Activated naive CD4-positive, alpha-beta T cell treated with anti-CD3 and anti-CD28 coated beads, Interleukin-2, amount 50 U/mL, for 16 hours (primary cell): ENCODE data around the gene KRTAP4-11.
"Not testable (repeated sequence)": the region's sequence is repeated elsewhere in the genome, so short reads cannot be mapped to it uniquely, and the experiment has no call there.

Experiments
- DNase-seq: peaks from one replicate; pipeline ENCODE4 v3.0.0-alpha.2; 2020

KRTAP4-11 gene

DNA sequence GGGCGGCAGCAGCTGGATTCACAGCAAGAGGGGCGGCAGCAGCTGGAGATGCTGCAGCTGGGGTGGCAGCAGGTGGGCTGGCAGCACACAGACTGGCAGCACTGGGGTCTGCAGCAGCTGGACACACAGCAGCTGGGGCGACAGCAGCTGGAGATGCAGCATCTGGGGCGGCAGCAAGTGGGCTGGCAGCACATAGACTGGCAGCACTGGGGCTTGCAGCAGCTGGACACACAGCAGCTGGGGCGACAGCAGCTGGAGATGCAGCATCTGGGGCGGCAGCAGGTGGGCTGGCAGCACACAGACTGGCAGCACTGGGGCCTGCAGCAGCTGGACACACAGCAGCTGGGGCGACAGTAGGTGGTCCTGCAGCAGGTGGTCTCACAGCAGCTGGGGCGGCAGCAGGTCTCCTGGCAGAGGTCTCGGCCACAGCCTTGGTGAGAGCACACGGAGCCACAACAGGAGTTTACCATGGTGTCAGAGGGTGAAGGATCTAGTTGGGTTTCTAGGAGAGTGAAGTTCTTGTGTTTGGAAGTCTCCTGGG is at the start of gene KRTAP4-11:
TSS of gene KRTAP4-11 (minus strand) at position 528 of the 541 bp plus-strand sequence. CDS start at position 470, 58 bp downstream.
- not testable (repeated sequence) for DNase-seq

- DNase-seq = no peak
These were observed 49.4 kb upstream of the KRTAP4-11 start for GRCh38 chr17:41167561-41167960.

- no peak for DNase-seq
These were observed 45.7 kb upstream of the KRTAP4-11 start for GRCh38 chr17:41163828-41164227.

- DNase-seq = no peak
These were observed 42.5 kb upstream of the KRTAP4-11 start, which contains the start of gene KRTAP4-4 for GRCh38 chr17:41160648-41161047. TSS of gene KRTAP4-4 (minus strand) at chr17:41160748. CDS start at chr17:41160691, 57 bp downstream.

DNA sequence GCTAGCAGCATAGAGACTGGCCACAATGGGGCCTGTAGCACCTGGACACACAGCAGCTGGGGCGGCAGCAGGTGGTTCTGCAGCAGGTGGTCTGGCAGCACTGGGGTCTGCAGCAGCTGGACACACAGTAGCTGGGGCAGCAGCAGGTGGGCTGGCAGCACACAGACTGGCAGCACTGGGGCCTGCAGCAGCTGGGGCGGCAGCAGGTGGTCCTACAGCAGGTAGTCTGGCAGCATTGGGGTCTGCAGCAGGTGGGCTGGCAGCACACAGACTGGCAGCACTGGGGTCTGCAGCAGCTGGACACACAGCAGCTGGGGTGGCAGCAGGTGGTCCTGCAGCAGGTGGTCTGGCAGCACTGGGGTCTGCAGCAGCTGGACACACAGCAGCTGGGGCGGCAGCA is 42.0 kb upstream of the KRTAP4-11 start:
- DNase-seq = not testable (repeated sequence)

DNA sequence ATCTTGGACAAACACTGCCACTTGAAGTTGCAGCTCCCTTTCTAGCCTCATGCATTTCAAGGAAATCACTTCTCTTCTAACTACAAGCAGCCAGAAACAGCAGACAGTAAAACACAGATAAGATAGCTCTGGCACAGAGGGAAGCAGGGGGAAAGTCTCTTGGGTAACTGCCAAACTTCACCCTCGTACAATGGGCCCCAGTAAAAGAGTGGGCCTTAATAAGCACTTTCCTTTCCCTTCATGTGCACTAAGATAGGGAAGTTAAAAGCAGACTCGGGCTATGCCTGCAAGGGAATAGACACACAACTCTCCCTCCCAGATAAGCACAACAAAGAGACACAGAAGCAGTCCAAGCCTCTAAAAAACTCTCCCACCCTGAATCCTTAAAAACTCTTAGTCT is 35.7 kb upstream of the KRTAP4-11 start:
- no peak for DNase-seq

GRCh38 chr17:41151525-41151924 is 33.4 kb upstream of the KRTAP4-11 start:
- no peak for DNase-seq

GRCh38 chr17:41150026-41150425 is 31.9 kb upstream of the KRTAP4-11 start:
- DNase-seq = no peak

- DNase-seq = no peak
These were observed 31.4 kb upstream of the KRTAP4-11 start, which contains the start of gene KRTAP4-5 for GRCh38 chr17:41149652-41149985. TSS of gene KRTAP4-5 (minus strand) at chr17:41149825. CDS start at chr17:41149767, 58 bp downstream.

DNA sequence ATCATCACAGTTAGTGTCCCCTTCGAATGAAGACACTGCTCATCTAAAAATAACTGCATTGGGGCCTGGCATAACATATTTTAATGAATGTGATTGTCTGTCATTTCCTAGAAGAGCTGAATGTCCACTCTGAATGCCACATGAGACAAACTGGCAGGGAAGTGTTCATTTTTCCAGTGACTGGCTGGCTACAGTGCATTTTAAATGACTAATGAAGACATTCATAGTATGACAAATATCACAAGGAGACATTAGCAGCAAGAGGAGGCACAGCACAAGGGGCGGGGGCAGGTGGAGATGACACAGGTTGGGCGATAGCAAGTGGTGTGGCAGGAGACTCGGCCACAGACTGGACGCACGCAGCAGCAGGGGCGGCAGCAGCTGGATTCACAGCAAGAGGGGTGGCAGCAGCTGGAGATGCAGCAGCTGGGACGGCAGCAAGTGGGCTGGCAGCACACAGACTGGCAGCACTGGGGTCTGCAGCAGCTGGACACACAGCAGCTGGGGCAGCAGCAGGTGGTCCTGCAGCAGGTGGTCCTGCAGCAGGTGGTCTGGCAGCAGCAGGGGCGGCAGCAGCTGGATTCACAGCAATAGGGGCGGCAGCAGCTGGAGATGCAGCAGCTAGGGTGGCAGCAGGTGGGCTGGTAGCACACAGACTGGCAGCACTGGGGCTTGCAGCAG is 30.9 kb upstream of the KRTAP4-11 start:
- not testable (repeated sequence) for DNase-seq

GRCh38 chr17:41147531-41148204 is 29.5 kb upstream of the KRTAP4-11 start:
- no peak for DNase-seq

DNA sequence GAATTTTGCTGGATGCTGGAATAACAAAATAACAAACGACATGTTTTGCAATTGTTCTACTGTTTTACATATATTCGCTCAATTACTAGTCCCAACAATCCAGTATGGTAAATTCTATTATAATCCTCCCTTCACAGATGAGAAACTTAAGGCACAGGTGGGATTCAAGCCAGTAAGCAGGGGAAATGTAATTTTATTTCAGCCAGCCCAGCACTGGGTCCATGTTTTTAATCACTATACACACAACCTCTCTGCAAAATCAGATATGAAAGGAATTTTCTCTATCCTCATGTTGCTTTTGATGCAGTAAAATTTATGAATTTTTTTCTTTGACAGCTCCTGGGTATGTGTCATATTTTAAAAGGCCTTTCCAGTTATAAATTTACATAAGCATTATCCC is 27.1 kb upstream of the KRTAP4-11 start:
- no peak for DNase-seq

GRCh38 chr17:41144846-41145245 is 26.7 kb upstream of the KRTAP4-11 start:
- no peak for DNase-seq

DNA sequence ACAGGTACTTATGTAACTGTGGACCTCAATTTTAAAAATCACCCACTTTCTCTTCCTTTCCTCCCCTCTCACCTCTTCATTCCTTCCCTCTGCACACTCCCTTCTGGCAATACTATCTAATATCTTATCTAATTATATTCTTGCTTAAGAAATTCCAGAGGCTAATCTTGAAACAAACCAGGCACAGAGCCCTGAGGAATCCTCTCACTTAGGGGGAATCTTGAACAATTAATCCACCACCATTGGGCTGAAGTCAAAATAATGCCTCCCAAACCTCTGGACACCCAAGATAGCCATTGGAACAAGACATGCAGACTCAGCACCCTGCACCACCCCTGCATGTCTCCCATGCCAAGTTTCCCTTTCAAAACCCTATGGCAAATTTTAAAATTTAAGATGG is 23.2 kb upstream of the KRTAP4-11 start:
- no peak for DNase-seq

DNA sequence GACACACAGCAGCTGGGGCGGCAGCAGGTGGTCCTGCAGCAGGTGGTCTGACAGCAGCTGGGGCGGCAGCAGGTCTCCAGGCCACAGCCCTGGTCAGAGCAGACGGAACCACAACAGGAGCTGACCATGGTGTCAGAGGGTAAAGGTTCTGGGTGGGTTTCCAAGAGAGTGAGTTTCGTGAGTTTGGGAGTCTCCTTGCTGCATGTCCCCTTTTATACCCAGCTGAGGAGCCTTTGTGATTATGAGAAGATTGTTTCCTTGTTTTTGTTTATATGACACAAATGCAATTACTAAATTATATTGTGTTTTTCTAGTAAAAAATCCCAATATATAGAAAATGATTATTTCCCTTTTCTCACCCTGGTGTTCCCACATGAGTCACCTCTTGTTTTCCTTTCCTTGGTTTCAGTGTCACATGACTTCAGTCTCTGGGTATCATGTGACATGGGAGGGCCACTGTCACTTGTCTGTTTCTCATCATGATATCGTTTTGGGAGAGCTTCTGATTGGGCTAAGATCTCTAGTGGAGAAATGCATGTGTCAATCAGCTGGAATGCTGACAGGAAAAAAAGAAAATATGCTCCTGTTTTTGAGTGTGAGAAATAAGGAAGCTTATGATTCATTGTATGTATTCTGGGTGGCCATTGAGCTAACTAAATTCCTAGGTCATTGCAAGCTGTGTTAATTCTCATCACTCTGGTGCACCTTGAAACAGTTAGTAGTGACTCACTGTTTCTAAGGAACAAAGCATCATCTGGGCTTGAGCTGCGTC is 22.4 kb upstream of the KRTAP4-11 start, which contains the start of gene KRTAP4-6:
TSS of gene KRTAP4-6 (minus strand) at position 185 of the 772 bp plus-strand sequence. CDS start at position 128, 57 bp downstream.
- DNase-seq = no peak

DNA sequence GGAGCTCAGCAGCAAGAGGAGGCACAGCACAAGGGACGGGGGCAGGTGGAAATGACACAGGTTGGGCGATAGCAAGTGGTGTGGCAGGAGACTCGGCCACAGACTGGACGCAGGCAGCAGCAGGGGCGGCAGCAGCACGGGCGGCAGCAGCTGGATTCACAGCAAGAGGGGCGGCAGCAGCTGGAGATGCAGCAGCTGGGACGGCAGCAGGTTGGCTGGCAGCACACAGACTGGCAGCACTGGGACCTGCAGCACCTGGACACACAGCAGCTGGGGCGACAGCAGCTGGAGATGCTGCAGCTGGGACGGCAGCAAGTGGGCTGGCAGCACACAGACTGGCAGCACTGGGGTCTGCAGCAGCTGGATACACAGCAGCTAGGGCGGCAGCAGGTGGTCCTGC is 21.7 kb upstream of the KRTAP4-11 start:
- DNase-seq = not testable (repeated sequence)

GRCh38 chr17:41133880-41134735 is 15.9 kb upstream of the KRTAP4-11 start:
- no peak for DNase-seq

- DNase-seq = no peak
These were observed 13.8 kb upstream of the KRTAP4-11 start for GRCh38 chr17:41131979-41132378.

DNA sequence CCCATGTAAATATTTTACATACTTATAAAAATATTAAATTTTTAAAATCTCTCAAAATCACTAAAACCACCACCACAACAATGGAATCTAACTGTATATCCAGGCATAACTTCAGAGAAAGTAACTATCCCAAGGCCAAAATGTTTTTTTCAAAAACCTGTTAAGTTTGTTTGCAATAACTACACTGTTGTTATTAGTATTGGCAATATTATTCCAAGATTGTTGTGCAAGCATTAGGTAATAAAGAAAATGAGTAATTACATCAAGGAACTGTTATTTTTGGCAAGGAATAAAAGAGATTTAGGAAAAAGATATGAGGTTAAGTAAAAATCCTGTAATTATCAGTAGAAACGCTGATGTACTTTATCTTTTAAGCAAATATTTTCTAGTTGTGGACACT is 9.2 kb upstream of the KRTAP4-11 start:
- DNase-seq = no peak

GRCh38 chr17:41126412-41126811 is 8.2 kb upstream of the KRTAP4-11 start:
- DNase-seq = no peak

DNA sequence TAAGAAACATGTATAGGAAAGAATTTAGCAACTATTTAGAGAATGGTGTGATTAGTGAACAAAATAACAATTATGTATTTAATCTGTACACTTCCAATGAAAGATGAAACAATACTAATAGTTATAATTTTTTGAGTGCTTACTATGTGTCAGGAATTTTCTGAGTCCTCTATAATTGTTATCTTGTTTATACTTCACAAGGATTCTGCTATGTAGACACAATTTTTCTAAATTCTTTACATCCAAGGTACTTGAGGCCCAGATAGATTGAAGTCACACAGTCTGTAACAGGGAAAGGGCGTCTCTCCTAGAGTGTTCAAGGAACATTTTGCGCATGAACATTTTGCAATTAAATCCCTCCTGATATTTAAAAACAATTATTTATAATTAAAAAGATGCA is 6.9 kb upstream of the KRTAP4-11 start:
- DNase-seq = no peak

DNA sequence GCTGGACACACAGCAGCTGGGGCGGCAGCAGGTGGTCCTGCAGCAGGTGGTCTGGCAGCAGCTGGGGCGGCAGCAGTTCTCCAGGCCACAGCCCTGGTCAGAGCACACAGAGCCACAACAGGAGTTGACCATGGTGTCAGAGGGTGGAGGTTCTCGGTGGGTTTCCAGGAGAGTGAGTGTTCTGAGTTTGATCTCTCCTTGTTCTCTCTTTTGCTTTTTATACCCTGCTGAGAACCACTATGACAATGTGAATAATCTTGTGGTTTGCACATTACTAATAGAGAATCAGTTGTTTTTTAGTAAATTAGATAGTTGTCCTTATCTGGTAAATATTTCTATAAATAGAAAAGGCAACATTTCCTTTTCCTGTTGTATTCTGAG is 5.8 kb upstream of the KRTAP4-11 start, which contains the start of gene KRTAP4-12:
TSS of gene KRTAP4-12 (minus strand) at position 192 of the 381 bp plus-strand sequence. CDS start at position 132, 60 bp downstream.
- not testable (repeated sequence) for DNase-seq
